Measurements from ENCODE around the gene TMEM91. TPM values are rescaled to one million over a fixed set of nuclear protein-coding genes. Genes with fewer than 3 reads are reported as not detected.
A peak's percentile ranks its signal among the peaks of the same experiment; 100 is the strongest.

The TMEM91 gene
- total and polyA plus RNA-seq, 2 of the 8 experiments (the other 6 are each of a cell fraction or from before 2014, with no cell fraction given), result 5.3 to 7.4 TPM

DNA sequence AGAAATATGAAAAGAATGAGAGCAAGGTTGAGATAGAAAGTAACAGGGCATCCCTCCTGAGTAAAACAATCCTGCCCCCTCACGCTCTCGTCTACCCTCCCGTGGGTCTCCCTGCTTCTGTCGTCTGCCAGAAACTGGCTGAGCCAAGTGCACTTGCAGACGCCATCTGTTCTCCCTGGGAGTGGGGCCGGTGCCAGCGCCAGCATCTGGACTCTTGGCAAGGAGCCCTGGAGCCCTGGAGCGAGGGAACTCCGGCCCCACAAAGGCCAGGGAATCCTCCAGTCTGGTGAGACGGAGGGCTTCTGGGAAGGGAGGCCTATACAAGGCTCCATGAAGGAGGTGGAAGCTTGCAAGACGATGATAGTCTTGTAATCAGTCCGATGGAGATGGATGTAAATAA is 2.3 kb upstream of the TMEM91 start:
- H3K23me2 ChIP-seq (ENCODE audit: low read depth, low read length), result peaks cover 12% of the 10 kb centered on the region
- H2BK12ac ChIP-seq (ENCODE audit: low read depth, low read length), result no peak overlapping the region
- H2BK5ac ChIP-seq (ENCODE audit: low read depth, low read length), result no peak overlapping the region
- H3K9me3 ChIP-seq (ENCODE audit: insufficient read depth in 2 of 2, low read depth in 1 of 2, low read length in 1 of 2), result no peaks in the 10 kb centered on the region
- no peak for DNase-seq (ENCODE audit: low read depth in 1 of 2, low spot score in 2 of 2)
- no peak overlapping the region for H2BK120ac ChIP-seq (replicated peaks; ENCODE audit: low read depth, low read length)
- H3K4me3 ChIP-seq (ENCODE audit: extremely low read depth in 1 of 4, insufficient read depth in 2 of 4, low read depth in 3 of 4, low read length in 4 of 4), result no peak overlapping the region
- H3K14ac ChIP-seq (ENCODE audit: insufficient read length), result no peak overlapping the region
- no peak overlapping the region for H3K27ac ChIP-seq (ENCODE audit: low read depth, low read length)
- no peak overlapping the region for H2AK5ac ChIP-seq (ENCODE audit: low read depth, low read length)
- H4K91ac ChIP-seq (replicated peaks; ENCODE audit: insufficient read length, low read length), result no peak overlapping the region
- ChIA-PET POLR2A (ENCODE audit: partially characterized antibody) (interaction anchor here (1.5 to 2.2 kb wide), 2 partner anchors 8 to 10 kb away, joined by 3 to 8 read pairs; partner anchors contain the start of gene B9D2), CTCF (ENCODE audit: partially characterized antibody) (interaction anchor here (1.8 kb wide), 1 partner anchor 10 kb away, joined by 4 read pairs; the partner anchor contains the start of gene B9D2)
- WGBS, 2 experiments (ENCODE audit: extremely low coverage in 1 of 2, insufficient coverage in 1 of 2, insufficient read length in 1 of 2, insufficient replicate concordance in 2 of 2, low coverage in 1 of 2, low lambda C conversion rate in 2 of 2, missing lambda C conversion rate in 1 of 2), result 92% methylated on average over 12 of the region's 12 CpGs; no CpG with 5 or more reads in 1 of the 2 experiments
- H2BK20ac ChIP-seq (ENCODE audit: low read length), result no peak overlapping the region
- no peak overlapping the region for H3K23ac ChIP-seq (ENCODE audit: insufficient read length)
- no peak overlapping the region for H3K18ac ChIP-seq (ENCODE audit: extremely low read depth, low read length)
- no peak for FAIRE-seq
- TF ChIP-seq NRF1 (IDR thresholded peaks at IDR 0.05; ENCODE audit: low read depth, low read length) (no peak), HDAC6 (IDR thresholded peaks at IDR 0.05; ENCODE audit: low read depth, low read length) (no peak), CTBP2 (IDR thresholded peaks at IDR 0.05; ENCODE audit: borderline replicate concordance, insufficient read depth, insufficient read length, low read length) (no peak), CBX8 (IDR thresholded peaks at IDR 0.05; ENCODE audit: borderline replicate concordance, low read depth, low read length) (no peak), SIRT6 (IDR thresholded peaks at IDR 0.05; ENCODE audit: low read length) (no peak), TBP (IDR thresholded peaks at IDR 0.05; ENCODE audit: low read depth, low read length) (no peak), GTF2F1 (IDR thresholded peaks at IDR 0.05; ENCODE audit: borderline replicate concordance, low read depth, low read length) (no peak), MAX (IDR thresholded peaks at IDR 0.05) (no peak), TEAD4 (IDR thresholded peaks at IDR 0.05; ENCODE audit: low read depth, low read length) (no peak), SP4 (IDR thresholded peaks at IDR 0.05; ENCODE audit: low read length) (no peak), KDM4A (IDR thresholded peaks at IDR 0.05; ENCODE audit: low read depth, low read length, severe bottlenecking) (no peak), BRCA1 (IDR thresholded peaks at IDR 0.05; ENCODE audit: low read depth, low read length) (no peak)
- no peak overlapping the region for H3K4me2 ChIP-seq (ENCODE audit: insufficient read depth in 1 of 2, low read depth in 2 of 2, low read length in 2 of 2)
- no peak overlapping the region for H4K5ac ChIP-seq (ENCODE audit: insufficient read length, low read depth, low read length)
- peaks cover 0 to 5% (median 4%) of the 10 kb centered on the region in 4 experiments; a peak in 5 of 7 replicates for H3K4me1 ChIP-seq (replicated peaks in 1 of 4; ENCODE audit: control insufficient read depth in 3 of 4, insufficient read depth in 4 of 4, low read length in 3 of 4)
- H3K79me1 ChIP-seq (ENCODE audit: low read depth, low read length), result no peaks in the 10 kb centered on the region
- no peak overlapping the region for H2AFZ ChIP-seq (ENCODE audit: low read length)
- H2BK15ac ChIP-seq (ENCODE audit: low read length), result no peak overlapping the region
- H4K8ac ChIP-seq (ENCODE audit: extremely low read depth, insufficient read depth, low read length), result peak overlapping the region; percentile 28
- peaks cover 0 to 9% (median 2%) of the 10 kb centered on the region in 4 experiments; a peak in 4 of 7 replicates for H3K27me3 ChIP-seq (replicated peaks in 1 of 4; ENCODE audit: control insufficient read depth in 3 of 4, extremely low read depth in 1 of 4, insufficient read depth in 3 of 4, low read length in 3 of 4)
- no peak overlapping the region for H3K56ac ChIP-seq (replicated peaks; ENCODE audit: insufficient read length, low read depth, low read length)
- no peaks in the 10 kb centered on the region for H4K20me1 ChIP-seq (replicated peaks in 1 of 2; ENCODE audit: control insufficient read depth in 1 of 2, insufficient read depth in 2 of 2, low read length in 2 of 2)
- no peaks in the 10 kb centered on the region for H3K79me2 ChIP-seq (ENCODE audit: control insufficient read depth in 1 of 2, insufficient read depth in 2 of 2, low read length in 2 of 2)
- H3K9ac ChIP-seq (replicated peaks in 1 of 4; ENCODE audit: extremely low read depth in 1 of 4, low read depth in 3 of 4, low read length in 3 of 4), result no peak overlapping the region
- no peaks in the 10 kb centered on the region for H3K36me3 ChIP-seq (ENCODE audit: control insufficient read depth in 2 of 4, insufficient read depth in 4 of 4, low read length in 3 of 4)
- no peak overlapping the region for H3K4ac ChIP-seq (replicated peaks; ENCODE audit: insufficient read length, low read depth, low read length)

All from H1 (cell line).